GM18511 (cell line): ENCODE results near the gene USP48.
"Not testable (repeated sequence)": the region's sequence is repeated elsewhere in the genome, so short reads cannot be mapped to it uniquely, and the experiment has no call there.

Source experiments
- ATAC-seq: cut with Tn5 transposase; IDR thresholded peaks from one replicate; pipeline ENCODE4 v1.9.1; 2021; ENCODE audit warnings: mild to moderate bottlenecking, moderate library complexity; ENCODE audit not compliant: unreplicated experiment

The USP48 gene

GRCh38 chr1:21774835-21775549, 8.0 kb downstream of the USP48 start:
- ATAC-seq, result no peak

DNA sequence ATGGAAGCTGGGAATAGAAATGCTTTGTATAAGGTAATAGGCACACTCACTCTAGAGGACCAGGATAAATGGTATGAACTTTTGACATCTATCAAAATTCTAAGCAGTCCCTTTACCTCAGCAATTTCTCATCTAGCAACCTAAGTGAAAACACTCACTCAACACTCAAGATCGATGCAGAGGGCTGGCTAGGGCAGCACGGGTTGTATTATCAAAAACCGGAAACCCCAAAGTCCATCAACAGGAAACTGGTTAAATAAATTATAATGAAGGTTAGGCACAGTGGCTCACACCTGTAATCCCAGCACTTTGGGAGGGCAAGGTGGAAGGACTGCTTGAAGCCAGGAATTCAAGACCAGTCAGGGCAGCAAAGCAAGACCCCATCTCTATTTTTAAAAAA, 9.4 kb downstream of the USP48 start:
- no peak for ATAC-seq

DNA sequence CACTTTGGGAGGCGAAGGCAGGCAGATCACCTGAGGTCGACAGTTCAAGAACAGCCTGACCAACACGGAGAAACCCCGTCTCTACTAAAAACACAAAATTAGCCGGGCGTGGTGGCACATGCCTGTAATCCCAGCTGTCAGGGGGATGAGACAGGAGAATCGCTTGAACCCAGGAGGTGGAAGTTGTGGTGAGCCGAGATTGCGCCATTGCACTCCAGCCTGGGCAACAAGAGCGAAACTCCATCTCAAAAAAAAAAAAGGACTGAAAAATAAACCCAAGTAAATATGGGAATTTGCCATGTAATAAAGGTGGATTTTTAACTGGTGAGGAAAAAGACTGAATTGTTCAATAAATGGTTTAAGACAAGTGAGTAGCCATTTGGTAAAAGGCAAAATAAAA, 11.3 kb downstream of the USP48 start:
- ATAC-seq, result not testable (repeated sequence)

- not testable (repeated sequence) for ATAC-seq
Measured at GRCh38 chr1:21770602-21771001, 12.3 kb downstream of the USP48 start.

DNA sequence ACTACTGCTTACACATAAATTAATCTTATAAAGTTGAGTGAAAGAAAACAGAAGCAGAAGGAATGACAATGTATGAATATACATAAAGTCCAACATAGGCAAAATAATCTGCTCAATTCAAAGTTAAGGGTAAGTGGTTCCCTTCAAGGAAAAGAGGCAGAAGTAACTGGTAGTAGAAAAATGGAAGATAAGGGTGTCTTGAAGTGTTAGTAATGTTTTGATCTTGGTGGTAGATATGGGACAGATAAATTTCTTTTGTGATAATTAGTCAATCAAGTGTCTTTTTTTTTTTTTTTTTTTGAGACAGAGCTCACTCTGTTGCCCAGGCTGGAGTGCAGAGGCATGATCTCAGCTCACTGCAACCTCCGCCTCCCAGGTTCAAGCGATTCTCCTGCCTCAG, 12.7 kb downstream of the USP48 start:
- ATAC-seq, result no peak

GRCh38 chr1:21767106-21767505, 15.8 kb downstream of the USP48 start:
- ATAC-seq, result not testable (repeated sequence)

DNA sequence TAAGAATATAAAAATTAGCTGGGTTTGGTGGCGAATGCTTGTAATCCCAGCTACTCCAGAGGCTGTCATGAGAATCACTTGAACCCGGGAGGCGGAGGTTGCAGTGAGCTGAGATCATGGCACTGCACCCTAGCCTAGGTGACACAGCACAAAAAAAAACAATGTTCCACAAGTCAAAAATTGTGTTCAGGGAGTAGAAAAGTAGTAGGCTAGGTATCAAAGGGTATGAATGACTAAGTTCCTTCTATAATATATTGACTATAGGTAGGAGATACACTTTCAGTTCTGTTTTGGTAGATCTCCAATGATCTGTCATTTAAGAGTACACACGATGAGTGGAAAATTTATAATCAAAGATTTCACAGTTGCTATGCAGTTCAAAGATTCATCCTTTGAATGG, 16.7 kb downstream of the USP48 start:
- ATAC-seq, result no peak

DNA sequence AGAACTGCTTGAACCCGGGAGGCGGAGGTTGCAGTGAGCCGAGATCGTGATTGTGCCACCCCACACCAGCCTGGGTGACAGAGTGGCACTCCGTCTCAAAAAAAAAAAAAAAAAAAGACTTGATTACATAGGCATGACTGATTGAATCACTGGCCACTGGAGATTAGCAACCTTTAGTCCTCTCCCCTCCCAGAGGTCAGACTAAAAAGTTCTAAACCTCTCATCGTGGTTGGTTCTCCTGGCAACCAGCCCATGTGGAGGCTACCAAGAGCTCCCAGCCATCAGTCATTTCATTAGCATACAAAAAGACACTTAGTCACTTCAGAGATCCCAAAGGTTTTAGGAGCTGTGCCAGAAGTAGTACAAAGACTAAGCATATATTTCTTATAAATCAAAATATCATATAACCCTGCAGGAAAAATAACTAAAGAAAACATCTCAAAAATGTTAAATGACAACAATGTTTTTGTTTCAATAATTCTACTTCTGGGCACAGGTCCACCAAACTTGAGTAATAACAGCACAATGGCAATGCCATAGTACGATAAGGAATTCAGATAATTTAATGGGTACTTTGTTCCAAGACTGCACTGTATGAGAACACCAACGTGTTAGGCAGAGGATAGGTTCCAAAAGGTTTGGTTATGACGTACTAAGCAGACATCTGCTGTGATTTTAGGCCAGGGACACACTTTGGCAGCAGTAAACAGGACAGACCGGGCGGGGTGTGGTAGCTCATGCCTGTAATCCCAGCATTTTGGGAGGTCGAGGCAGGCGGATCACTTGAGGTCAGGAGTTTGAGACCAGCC, 18.1 kb downstream of the USP48 start:
- no peak for ATAC-seq

GRCh38 chr1:21763694-21764419, 19.1 kb downstream of the USP48 start:
- no peak for ATAC-seq

DNA sequence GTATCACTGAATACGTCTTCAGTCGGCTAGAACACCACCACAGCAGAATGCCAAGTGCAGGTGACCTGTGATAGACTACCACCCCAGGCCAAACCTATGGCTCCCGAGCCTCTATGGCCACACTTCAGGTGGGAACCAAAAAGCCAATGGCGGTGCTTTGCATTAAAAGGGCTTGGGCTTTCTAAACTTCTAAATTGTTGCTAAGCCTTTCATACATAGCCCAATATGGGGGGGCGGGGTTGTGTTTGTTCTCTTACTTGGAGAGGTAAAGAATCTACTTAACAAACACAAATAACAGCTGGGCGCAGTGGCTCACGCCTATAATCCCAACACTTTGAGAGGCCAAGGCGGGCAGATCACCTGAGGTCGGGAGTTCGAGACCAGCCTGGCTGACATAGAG, 19.7 kb downstream of the USP48 start:
- no peak for ATAC-seq

DNA sequence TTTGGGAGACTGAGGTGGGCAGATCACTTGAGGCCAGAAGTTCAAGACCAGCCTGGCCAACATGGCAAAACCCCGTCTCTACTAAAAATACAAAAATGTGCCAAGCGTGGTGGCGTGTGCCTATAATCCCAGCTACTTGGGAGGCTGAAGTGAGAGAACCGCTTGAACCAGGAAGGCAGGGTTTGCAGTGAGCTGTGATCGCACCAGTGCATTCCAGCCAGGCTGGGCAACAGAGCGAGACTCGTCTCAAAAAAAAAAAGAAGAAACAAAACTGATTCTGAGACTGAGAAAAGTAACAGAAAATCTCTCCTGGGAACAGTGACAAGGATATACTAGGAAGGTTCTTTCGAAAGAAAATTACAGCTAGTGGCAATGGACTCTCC, 20.9 kb downstream of the USP48 start:
- ATAC-seq, result peak; percentile 51

GRCh38 chr1:21761052-21761451, 21.9 kb downstream of the USP48 start:
- no peak for ATAC-seq

- no peak for ATAC-seq
Measured at GRCh38 chr1:21759818-21760217, 23.1 kb downstream of the USP48 start.

DNA sequence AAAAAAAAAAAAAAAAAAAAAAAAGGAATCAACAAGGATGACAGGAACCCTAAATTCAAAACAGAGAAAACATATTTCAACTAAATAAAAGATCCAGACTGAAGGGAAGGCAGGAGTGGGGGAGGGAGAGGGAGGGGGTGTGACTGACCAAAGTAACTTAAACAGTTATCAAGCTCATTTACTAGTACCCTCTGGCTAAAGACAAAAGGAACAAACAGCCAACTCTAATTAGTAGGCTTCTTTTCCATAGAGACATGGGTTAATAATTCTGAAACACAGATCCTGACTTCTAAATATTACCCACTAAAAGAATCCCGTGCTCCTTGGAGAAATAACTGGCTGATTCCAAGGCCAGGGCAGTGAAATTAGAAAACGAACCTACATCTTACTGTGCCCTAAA, 23.8 kb downstream of the USP48 start:
- ATAC-seq, result no peak

GRCh38 chr1:21758614-21759013, 24.3 kb downstream of the USP48 start:
- no peak for ATAC-seq

DNA sequence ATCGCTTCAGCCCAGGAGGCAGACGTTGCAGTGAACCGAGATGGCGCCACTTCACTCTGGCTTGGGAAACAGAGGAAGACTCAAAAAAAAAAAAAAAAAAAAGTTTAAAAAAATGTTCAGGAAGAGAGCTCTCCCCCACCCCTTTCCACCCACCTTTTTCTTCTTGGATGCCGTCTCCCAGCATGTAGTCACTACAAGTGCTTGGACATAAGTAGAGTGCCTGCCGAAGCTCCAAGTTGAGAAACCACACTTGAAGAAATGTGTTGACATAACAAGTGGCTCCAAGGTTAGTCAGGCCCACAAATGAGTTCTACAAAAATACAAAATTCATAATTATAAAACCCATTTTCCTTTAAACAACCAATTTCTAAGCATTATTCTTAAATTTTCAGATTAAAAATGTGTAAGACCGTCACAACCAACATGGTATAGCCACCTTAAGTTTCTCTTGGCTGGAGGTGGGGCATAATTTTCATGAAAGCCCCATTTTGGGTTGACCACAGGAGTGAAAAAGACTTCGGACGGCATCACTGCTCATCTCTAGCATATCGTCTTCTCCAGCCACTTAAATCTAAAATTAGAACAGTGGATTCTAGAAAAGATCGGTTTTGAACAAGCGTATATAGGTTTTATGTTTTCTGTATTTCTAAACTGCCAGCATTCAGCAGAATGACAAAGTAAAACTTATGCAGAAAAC, 26.4 kb downstream of the USP48 start:
- no peak for ATAC-seq

DNA sequence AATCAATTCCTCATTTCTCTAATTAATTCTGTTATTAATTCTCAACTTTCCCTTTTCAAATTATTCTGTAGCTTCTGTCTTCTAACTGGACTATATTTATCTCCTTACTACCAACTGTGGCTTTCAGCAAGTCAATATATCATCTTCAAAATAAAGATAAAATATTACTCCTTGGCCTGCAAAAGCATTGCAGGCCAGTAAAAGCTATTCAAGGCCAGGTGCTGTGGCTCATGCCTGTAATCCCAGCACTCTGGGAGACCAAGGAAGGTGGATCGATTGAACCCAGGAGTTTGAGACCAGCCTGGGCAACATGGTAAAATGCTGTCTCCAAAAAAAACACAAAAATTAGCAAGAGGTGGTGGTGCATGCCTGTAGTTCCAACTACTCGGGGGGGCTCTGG, 27.9 kb downstream of the USP48 start:
- no peak for ATAC-seq

GRCh38 chr1:21754583-21754982, 28.4 kb downstream of the USP48 start:
- ATAC-seq, result no peak

DNA sequence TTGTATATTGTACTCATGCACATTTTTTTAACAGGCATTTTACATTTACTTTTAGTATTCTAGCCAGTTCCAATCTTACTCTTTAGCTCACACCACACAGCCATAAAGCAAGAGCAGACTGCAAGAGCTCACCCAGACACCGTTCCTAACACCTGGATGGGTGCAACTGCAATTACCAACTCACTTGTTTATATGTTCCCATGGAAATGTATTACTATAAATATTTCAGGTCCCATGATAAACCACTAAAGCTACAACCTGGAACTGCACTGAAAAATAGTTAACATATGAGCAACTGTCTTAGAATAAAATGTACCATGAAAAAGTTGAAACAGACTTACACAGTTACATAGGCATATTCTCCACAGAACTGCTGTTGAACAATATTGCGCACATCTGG, 30.8 kb downstream of the USP48 start:
- ATAC-seq, result no peak

DNA sequence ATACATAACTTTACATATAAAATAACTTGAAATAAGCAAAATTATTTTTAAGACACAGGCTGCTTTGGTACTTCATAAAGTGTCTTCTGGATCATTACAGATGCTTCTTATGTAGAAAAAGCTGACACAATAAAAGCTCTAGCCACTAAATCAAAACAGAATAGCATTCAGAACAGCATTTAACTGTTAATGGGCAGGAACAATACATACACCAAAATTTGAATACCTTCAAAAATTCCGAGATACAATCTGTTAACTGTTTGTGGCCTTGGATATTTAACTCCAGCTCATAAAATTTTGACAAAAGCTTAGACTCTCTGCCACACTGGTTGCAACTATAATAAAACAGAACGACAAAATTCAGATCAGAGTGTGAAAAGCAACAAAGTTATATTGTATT, 31.7 kb downstream of the USP48 start:
- ATAC-seq, result no peak

- ATAC-seq, result no peak
Measured at GRCh38 chr1:21750841-21751240, 32.1 kb downstream of the USP48 start.
